ENCODE data around the gene ST6GAL1.
"Not testable (repeated sequence)": the region's sequence is repeated elsewhere in the genome, so short reads cannot be mapped to it uniquely, and the experiment has no call there.

Gene ST6GAL1

DNA sequence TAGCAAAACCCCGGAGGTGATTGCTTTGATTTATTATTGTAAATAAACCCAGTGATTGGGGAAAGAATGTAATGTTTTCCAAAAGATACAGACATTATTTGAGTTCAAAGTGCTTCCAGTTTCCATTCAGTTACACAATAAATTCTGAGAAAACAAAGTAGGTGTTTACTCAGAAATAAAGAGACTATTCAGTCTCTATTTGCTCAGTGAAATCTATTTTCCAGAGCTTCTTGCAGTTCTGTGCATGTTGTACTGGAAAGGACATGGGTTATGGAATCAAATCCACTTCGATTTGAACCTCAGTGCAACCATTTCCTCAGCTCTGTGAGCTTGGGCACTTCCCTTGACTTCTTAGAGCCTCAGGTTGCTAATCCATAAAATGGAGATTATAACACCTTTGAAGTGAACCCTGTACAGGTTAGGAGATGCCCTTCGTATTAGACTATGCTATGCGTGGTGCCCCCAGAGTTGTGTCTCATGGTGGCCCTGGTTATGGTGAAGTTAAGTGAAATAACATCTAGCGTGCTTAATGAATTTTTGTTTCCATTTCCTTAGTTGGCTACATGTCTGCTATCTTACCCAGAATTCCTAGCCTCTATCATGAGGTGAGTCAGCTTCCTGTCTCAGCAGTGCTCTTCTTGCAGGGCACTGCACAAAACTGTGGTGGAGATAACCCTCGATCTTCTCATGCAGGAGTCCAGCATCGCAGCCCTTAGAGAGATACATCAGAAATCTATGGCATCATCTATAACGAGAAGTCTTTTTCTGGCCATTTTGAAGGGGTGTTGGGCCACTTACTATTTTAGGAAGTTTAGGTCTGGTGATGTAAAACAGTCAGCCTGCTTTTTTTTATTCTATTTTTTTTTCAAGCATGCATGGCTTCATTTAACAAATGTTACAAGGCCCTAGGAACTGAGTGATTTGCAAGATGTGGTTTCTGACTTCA lies 111.3 kb downstream of the ST6GAL1 start:
- no peak for FAIRE-seq
- DNase-seq (ENCODE audit: insufficient read length, low spot score) = no peak

DNA sequence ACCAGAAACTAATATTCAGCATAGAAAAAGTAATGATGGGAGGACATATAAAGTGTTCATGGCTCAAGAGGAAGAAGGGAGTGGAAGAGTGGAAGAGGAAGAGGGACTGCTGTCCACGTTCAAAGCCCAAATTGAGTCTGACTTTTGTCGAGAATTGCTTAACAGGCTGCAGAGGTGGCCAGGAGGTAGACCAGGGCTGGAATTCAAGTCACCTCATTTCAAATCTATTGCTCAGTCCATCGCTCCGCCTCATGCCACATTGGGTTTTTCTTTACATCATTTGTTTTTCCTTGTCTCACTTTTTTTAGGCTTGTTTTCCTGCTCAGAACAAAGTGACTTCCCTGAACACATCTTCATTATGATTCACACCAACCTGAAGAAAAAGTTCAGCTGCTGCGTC lies 112.0 kb downstream of the ST6GAL1 start:
- FAIRE-seq = no peak
- DNase-seq (ENCODE audit: insufficient read length, low spot score) = no peak

DNA sequence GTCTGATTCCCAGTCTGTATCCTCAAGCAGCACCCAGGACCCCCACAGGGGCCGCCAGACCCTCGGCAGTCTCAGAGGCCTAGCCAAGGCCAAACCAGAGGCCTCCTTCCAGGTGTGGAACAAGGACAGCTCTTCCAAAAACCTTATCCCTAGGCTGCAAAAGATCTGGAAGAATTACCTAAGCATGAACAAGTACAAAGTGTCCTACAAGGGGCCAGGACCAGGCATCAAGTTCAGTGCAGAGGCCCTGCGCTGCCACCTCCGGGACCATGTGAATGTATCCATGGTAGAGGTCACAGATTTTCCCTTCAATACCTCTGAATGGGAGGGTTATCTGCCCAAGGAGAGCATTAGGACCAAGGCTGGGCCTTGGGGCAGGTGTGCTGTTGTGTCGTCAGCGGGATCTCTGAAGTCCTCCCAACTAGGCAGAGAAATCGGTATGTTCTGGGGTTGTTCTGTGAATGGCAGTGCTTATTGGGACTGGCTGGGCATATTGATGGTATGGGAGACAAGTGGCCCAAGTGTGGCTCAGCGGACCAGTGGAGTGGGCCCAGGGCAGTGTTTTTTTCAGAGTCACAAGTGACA lies 112.6 kb downstream of the ST6GAL1 start:
- DNase-seq (ENCODE audit: insufficient read length, low spot score) (no peak), FAIRE-seq (no peak)

DNA sequence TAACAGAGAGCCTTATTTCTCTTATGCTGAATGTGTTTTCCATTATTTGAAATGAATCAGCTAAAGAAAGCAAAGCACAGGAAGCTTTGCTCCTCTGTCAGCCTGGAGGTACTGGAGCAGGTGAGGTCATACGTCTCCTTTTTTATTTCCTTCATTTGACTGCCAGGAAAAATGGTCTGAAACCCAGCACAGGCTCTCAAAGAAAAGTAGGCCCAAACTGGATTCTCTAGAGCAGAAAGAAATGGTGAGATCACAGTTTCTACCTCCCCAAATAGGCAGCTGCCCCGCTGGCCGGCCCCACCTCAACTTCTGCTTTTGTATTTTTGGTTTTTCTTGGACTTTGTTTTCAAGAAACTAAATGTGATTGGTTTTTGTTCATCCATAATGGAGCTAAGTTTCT lies 113.9 kb downstream of the ST6GAL1 start:
- no peak for DNase-seq (ENCODE audit: insufficient read length, low spot score)
- no peak for FAIRE-seq

DNA sequence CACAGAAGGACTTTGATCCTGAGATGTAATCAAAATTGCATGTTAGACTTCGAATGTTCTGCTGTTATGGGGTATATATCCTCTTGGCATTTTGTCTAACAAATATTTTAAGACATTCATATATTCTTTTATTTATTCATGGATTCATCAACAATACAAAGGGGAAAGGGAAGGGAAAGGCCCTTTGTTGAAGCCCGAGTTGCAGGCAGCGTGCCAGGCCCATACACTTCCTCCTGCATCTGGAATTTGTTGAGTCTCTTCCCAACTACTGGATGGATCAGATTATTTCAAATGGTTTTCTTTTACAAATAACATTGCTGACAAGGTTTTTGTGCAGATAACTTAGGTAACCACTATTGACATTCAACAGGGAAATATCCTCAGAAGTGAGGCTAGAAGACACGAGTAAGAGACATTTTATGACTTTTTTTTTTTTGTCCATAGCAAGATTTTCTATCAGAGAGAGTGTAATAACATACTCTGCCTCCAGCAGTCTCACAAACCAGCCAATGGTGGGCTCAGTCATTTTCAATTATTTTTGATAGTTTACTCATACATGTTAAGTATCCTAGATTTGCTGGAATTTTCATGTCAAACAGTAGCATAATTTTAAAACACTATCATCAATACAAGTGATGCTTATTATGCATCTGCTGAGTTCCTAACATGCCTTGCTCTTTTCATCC lies 114.7 kb downstream of the ST6GAL1 start:
- DNase-seq (ENCODE audit: insufficient read length, low spot score) (no peak), FAIRE-seq (no peak)

DNA sequence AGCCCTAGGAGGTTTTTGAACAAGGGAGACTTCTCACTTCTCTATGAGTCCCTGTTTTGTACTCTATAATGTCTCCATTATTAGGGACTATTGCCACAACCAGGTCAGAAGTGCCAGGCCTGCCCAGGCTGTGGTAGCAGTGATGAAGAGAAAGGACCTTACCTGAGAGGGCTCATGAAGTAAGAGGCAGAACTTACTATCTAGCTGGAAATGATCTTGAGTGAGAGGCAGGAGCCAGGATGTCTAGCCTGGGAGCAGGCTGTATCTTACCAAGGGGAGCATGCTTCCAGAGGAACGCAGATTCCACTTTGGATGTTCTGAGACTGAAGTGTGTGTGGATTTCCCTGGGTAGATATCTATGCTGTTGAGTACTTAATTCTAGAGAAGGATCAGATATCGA lies 115.7 kb downstream of the ST6GAL1 start:
- DNase-seq (ENCODE audit: insufficient read length, low spot score) = no peak
- no peak for FAIRE-seq

DNA sequence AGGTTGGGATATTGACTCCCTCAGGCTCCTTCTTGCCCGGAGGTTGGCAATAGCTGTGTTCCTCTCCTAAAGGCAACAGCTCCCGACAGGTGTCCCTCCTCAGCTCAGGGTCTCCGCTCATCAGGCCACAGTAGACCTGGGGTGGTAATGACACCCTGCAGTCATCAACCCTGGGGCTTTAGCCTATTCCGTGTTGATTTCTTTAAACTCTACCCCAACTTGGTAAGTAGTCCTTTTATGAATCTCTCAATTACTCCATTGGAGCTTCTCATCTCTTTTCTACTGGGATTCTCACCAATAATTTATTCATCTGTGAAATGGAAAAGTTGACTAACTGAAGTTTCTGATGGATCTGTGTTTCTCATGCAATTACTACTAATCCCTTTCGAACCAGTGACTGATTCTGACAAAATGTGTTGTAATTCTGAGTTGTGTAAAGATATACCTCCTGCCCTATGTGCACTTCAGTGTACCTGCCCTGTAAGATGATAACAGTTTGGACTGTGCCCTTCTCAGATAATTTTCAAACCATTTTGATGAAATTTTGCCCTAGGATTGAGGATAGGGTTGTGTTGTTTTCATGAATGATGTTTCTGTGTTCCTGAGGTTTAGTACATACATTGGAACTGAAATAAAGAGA lies 119.3 kb downstream of the ST6GAL1 start:
- no peak for FAIRE-seq

DNA sequence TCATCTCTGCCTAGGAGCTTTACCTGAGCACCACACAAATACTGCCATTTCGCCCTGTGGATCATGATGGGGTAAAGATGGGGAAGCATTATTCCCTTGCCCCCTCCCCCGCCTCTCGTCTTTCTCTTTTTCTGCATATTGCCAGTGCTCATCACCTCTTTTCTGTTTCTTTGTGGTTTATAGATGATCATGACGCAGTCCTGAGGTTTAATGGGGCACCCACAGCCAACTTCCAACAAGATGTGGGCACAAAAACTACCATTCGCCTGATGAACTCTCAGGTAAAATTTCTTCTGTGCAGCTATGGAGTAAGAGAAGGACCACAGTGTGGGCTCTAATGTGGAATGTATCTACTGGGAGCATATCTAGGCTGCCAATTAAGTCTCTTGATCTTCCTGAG lies 120.7 kb downstream of the ST6GAL1 start:
- FAIRE-seq (no peak), DNase-seq (ENCODE audit: insufficient read length, low spot score) (no peak)

More for the DNA sequence above, 119.3 kb downstream of the ST6GAL1 start:
- DNase-seq (ENCODE audit: insufficient read length, low spot score) = no peak

DNA sequence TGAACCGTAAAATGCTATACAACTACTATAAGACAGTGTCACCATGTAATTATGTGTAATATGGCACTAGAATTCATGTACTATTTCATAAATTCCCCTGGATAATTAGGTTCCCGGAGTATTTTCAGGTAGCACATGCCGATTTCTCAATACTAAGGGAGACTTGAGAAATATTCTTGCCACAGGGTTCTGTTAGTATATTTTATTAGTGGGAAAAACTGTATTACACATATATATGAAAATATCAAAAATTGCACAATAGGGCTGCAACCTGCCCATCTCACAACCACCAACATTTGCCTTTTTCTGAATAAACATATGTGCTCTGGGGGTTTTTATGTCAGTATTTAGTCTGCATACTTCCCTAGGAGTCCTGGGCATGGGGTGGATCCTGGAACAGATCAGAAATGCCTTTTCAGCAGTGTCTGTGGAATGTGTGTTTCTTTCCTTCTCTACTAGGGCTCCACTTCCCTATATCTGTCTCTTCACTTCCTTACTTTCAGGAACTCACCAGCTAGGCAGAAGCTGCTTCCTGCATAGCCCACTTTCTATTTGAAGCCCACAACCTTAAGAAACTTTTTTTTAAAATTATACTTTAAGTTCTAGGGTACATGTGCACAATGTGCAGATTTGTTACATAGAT lies 121.5 kb downstream of the ST6GAL1 start:
- DNase-seq (ENCODE audit: insufficient read length, low spot score) = no peak
- FAIRE-seq = no peak

DNA sequence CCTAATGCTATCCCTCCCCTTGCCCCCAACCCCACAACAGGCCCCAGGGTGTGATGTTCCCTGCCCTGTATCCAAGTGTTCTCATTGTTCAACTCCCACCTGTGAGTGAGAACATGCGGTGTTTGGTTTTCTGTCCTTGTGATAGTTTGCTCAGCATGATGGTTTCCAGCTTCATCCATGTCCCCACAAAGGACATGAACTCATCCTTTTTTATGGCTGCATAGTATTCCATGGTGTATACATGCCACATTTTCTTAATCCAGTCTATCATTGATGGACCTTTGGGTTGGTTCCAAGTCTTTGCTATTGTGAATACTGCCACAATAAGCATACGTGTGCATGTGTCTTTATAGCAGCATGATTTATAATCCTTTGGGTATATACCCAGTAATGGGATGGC lies 122.1 kb downstream of the ST6GAL1 start:
- not testable (repeated sequence) for FAIRE-seq; DNase-seq (ENCODE audit: insufficient read length, low spot score)

DNA sequence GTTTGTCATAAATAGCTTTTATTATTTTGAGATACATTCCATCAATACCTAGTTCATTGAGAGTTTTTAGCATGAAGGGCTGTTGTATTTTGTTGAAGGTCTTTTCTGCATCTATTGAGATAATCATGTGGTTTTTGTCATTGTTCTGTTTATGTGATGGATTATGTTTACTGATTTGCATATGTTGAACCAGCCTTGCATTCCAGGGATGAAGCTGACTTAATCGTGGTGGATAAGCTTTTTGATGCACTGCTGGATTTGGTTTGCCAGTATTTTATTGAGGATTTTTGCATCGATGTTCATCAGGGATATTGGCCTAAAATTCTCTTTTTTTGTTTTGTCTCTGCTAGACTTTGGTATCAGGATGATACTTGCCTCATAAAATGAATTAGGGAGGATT lies 124.1 kb downstream of the ST6GAL1 start:
- DNase-seq (ENCODE audit: insufficient read length, low spot score); FAIRE-seq: not testable (repeated sequence)

DNA sequence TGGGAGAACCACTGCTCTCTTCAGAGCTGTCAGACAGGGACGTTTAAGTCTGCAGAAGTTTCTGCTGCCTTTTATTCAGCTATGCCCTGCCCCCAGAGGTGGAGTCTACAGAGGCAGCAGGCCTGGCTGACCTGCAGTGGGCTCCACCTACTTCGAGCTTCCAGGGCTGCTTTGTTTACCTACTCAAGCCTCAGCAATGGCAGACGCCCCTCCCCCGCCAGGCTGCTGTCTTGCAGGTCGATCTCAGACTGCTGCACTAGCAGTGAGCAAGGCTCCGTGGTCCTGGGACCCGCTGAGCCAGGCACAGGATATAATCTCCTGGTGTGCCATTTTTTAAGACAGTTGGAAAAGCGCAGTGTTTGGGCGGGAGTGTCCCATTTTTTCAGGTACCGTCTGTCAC lies 127.5 kb downstream of the ST6GAL1 start:
- FAIRE-seq; DNase-seq (ENCODE audit: insufficient read length, low spot score): not testable (repeated sequence)

DNA sequence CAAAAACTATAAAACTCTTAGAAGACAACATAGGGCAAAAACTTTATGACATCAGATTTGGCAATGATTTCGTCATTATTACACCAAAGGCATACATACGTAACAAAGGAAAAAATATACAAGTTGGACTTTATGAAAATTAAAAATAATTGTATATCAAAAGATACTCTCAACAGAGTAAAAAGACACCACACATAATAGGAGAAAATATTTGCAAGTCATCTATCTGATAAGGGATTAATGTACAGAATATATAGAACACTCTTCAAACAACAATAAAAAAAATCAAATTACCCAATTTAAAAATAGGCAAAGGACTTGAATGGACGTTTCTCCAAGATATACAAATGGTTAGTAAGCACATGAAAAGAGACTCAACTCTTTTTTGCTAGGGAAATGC lies 131.4 kb downstream of the ST6GAL1 start:
- FAIRE-seq (no peak), DNase-seq (ENCODE audit: insufficient read length, low spot score) (no peak)

DNA sequence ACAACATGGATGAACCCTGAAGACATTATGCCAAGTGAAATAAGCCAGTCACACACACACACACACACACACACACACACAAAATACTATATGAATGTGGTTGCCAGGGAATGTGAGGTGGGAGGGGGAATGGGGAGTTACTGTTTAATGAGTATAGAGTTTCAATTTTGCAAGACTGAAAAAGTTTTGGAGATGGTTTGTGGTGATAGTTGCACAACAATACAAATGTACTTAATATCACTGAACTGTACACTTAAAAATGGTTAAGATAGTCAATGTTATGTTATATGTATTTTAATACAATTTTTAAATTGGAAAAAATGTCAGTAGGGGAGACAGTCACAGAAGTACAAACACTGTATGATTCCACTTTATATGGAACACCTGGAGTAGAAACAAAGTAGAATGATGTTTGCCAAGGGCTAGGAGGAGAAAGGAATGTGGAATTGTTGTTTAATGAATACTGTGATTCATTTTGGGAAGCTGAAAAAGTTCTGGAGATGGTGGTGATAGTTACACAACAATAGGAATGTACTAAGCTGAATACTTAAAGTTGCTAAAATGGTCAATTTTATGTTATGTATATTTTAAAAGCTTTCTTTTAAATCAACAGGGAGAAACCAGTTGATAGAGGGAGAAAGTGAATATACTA lies 132.3 kb downstream of the ST6GAL1 start:
- no peak for DNase-seq (ENCODE audit: insufficient read length, low spot score)
- no peak for FAIRE-seq

DNA sequence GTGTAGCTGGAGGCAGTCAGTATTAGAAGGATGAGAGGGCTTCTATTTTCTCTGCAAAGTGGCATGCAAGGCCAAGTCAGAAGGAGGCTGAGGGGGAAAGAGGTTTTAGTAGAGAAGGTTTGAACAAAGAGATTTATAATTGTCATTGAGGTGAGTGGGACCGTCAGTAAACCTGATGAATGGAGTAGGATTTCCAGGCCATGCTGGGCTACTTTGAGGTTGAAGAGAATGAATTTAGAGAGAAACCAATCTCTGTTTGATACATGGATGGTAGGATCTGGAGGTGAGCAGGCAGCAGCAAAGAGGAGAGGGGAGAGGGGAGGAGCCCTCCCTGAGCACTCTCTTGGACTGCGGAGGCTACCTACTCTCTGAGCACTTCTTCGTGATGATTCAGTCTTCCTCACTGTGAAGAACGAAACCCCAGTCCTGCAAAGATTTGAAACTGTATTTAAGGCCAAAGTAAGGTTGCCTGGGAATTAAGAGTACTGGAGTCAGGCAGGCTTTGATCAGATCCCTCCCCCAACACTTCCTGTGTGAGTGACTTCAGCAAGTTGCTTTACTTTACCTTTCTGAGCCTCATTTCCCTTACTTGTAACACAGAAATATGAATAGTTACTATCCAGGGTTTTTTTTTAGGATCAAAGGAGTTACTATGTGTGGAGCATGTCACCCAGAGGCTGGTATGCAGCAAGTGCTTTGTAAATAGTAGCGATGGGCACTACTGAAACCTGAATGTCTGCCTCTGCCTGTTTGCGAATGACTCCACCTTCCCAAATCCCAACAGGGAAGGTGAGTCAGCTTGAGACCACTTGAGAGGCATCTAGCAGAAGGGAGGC lies 133.2 kb downstream of the ST6GAL1 start:
- DNase-seq (ENCODE audit: insufficient read length, low spot score) (no peak), FAIRE-seq (no peak)

DNA sequence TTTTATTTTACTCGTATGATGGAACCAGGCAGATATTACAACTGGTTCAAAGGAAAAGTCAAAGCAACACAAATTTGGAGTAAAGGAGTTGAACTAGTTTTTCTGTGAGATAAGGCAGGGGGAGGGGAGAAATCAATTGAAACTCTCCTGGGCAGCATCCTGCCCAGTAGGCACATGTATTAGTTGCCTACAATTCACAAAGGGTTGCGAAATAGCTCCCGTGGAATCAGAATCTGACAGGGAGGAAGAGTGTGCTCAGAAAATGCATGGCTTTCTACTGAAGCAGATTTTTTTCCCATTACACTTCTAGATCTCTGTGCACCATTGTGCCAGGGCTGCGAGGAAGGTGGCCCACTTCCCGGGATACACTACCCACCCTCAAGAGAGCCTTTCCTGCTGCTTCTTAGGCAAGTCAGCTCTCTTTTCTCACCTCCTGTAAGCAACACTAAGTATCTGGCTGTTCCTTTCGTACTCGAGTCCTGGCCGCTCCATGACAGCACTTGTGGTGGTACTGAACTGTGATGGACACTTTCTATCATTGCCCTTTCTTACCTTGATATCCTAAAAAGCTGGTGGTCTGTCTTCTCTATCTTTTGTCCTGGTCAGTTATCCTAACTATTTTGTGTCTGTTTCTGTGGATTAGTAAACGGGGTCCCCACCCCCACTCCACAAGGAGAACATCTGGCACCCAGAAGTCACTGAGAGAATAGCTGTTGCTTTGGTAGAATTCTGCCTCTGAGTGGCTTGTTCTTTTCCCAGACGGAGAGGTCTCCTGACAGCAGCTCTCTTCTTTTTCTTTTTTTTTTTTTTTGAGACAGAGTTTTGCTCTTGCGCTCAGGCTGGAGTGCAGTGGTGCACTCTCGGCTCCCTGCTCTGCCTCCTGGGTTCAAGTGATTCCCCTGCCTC lies 134.1 kb downstream of the ST6GAL1 start:
- DNase-seq (ENCODE audit: insufficient read length, low spot score) (no peak), FAIRE-seq (no peak)

DNA sequence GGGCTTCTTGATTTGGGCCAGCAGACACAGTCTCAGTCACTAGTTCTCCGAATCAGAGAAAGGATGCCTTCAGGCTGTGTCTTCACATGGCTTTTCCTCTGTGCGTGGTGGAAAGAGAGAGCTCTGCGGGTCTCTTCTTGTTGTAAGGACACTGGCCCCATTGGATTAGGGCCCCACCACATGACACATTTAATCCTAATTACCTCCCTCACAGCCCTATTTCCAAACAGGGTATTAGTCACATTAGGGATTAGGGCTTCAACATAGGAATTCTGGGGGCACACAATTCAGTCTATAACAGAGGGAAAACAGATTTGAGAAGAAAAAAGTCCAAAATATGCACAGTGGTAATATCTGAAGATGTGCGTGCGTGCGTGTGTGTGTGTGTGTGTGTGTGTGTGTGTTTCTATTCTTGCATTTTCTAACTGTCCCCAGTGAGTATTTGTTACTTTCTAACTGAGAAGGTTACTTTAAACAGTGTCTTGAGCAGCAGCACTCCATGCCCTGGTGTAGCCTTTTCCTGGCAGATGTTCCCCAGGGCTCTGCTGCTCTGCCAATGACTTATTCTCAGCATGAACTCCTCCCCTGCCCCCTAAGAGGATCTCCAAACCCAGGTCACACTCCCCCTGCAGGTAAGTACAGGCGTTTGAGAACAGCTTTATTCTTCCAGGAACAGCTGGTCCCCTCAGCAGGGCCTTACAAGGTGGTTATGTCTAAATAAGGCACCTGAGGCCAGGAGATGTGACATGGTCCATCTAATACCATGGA lies 136.1 kb downstream of the ST6GAL1 start:
- FAIRE-seq = no peak
- DNase-seq (ENCODE audit: insufficient read length, low spot score) = peak; percentile 8

All from HTR-8/SVneo (cell line).